HPDE6-E6E7 (cell line): Measurements from ENCODE around the gene RPL3.
A peak's percentile ranks its signal among the peaks of the same experiment; 100 is the strongest.

Experiments
- DNase-seq: peaks from one replicate; pipeline ENCODE4 v3.0.0; 2011; ENCODE audit warnings: missing footprints; ENCODE audit errors: extremely low spot score

Gene RPL3

GRCh38 chr22:39317084-39317774 is 2.2 kb downstream of the RPL3 start:
- DNase-seq = no peak

GRCh38 chr22:39316440-39317083 is 2.9 kb downstream of the RPL3 start:
- peak; percentile 48 for DNase-seq

- no peak for DNase-seq
Observed at GRCh38 chr22:39315389-39315788, 4.0 kb downstream of the RPL3 start.

GRCh38 chr22:39314251-39314971 is 5.0 kb downstream of the RPL3 start:
- DNase-seq = no peak

GRCh38 chr22:39313258-39314001 is 6.0 kb downstream of the RPL3 start:
- no peak for DNase-seq

- no peak for DNase-seq
Observed at GRCh38 chr22:39312410-39312809, 7.0 kb downstream of the RPL3 start.

- DNase-seq = no peak
Observed at GRCh38 chr22:39311592-39312400, 7.6 kb downstream of the RPL3 start.

GRCh38 chr22:39309881-39310714 is 9.3 kb downstream of the RPL3 start:
- DNase-seq = no peak

GRCh38 chr22:39309364-39309861 is 10.0 kb downstream of the RPL3 start:
- DNase-seq = peak; percentile 71

GRCh38 chr22:39308614-39309363 is 10.6 kb downstream of the RPL3 start:
- DNase-seq = peak; percentile 75

GRCh38 chr22:39306456-39307361 is 12.7 kb downstream of the RPL3 start:
- DNase-seq = no peak

- no peak for DNase-seq
Observed at GRCh38 chr22:39303892-39304671, 15.3 kb downstream of the RPL3 start.

GRCh38 chr22:39303358-39303757 is 16.1 kb downstream of the RPL3 start:
- DNase-seq = no peak

GRCh38 chr22:39302431-39302960 is 16.9 kb downstream of the RPL3 start:
- DNase-seq = no peak

GRCh38 chr22:39301926-39302325 is 17.5 kb downstream of the RPL3 start:
- DNase-seq = no peak

- DNase-seq = no peak
Observed at GRCh38 chr22:39301108-39301507, 18.3 kb downstream of the RPL3 start.

- no peak for DNase-seq
Observed at GRCh38 chr22:39300186-39300830, 19.1 kb downstream of the RPL3 start.
